GM18499 (cell line): Measurements from ENCODE around the gene CHCHD1.
A peak's percentile ranks its signal among the peaks of the same experiment; 100 is the strongest.
"Not testable (repeated sequence)": the region's sequence is repeated elsewhere in the genome, so short reads cannot be mapped to it uniquely, and the experiment has no call there.

Experiments used
- ATAC-seq: cut with Tn5 transposase; IDR thresholded peaks from one replicate; pipeline ENCODE4 v1.9.1; 2021; ENCODE audit warnings: moderate number of reproducible peaks; ENCODE audit not compliant: insufficient read depth, unreplicated experiment

Gene CHCHD1

DNA sequence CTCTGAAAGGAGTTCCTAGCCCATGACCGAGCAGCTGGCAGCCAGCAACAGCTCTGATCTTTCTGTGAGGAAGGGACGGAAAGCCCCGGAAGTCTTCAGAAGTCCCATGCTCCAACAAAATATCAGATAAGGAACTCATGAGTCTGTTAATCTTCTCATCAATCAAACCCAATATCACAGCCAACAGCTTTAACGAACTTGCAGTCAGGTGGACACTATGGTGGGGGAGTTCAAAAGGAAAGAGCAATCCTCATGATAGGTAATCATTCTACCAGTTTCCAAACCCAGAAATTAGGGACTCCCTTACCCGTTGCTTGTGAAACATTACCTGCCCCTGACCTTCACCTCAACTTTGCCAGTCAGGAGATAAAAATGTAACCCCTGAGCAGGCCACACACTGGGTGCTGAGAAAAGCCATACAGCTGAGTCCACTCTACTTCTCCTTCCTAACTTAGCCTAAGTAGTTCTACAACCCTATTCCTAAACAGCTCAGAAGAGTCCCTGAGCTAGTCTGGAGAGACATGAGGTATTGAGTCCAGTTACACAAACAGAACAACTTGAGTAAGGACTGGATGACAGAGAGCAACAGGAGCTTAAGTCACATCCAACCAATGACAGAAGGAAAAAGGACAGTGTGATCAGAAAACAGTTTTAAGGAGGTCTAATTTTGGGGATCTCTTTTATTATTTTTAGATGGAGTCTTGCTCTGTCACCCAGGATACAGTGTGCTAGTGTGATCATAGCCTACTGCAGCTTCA lies 27.4 kb downstream of the CHCHD1 start:
- no peak for ATAC-seq

DNA sequence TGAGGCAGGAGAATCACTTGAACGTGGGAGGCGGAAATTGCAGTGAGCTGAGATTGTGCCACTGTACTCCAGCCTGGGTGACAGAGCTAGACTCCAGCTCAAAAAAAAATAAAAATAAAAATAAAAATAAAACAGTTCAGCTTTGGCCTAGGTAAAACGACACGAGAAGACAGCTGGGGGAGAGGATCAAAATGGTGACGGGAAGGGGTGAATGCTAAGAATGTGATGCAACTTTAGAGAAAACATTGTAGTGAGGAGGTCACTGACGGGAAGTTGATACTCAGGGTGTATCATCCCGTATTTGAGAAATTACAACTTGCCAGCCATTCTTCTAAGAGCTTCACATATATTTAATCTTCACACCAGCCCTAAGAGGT lies 28.5 kb downstream of the CHCHD1 start:
- no peak for ATAC-seq

GRCh38 chr10:73810735-73811465 lies 29.1 kb downstream of the CHCHD1 start:
- ATAC-seq: peak; percentile 20

DNA sequence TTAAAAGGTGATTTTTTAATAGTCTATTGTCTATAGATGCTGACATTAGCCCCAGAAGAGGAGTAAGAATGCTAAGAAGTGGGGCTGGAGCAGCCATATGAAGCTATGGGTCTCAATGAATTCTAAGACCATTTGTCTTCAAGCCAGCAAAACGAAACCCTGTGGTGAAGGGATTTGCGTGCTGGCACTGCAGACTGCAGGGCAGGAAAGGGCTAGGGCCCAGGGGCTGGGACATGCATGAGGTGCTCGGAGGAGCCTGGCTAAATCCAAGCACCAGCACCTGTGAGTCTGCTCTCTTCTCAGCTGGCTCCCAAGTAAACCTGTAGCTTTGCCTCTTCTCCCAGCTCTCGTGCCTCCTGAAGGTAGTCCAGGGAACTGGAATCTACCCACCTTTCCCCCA lies 30.8 kb downstream of the CHCHD1 start:
- no peak for ATAC-seq

DNA sequence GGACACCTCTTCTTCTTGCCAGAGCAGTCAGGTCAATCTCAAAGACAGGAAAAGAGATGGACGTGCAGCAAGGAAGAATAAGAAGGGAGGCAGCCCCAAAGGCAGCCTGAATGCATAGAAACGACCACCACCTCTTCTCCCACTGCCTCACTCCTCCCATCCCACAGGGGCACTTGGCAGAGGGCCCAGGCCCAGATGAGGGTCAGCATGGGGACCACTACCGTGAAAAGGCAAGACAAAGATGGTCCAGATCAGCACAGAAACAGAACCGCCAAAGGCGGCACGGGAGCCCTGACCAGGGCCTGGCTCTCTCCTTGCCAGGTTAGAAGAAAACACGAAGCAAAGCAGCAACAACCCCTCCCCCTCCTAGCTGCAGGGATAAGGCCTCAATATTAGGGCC lies 31.5 kb downstream of the CHCHD1 start:
- ATAC-seq: no peak

- no peak for ATAC-seq
Measured at GRCh38 chr10:73814276-73814895, 32.5 kb downstream of the CHCHD1 start.

- no peak for ATAC-seq
Measured at GRCh38 chr10:73814896-73815718, 33.3 kb downstream of the CHCHD1 start.

GRCh38 chr10:73815719-73816030 lies 33.8 kb downstream of the CHCHD1 start:
- ATAC-seq: no peak

DNA sequence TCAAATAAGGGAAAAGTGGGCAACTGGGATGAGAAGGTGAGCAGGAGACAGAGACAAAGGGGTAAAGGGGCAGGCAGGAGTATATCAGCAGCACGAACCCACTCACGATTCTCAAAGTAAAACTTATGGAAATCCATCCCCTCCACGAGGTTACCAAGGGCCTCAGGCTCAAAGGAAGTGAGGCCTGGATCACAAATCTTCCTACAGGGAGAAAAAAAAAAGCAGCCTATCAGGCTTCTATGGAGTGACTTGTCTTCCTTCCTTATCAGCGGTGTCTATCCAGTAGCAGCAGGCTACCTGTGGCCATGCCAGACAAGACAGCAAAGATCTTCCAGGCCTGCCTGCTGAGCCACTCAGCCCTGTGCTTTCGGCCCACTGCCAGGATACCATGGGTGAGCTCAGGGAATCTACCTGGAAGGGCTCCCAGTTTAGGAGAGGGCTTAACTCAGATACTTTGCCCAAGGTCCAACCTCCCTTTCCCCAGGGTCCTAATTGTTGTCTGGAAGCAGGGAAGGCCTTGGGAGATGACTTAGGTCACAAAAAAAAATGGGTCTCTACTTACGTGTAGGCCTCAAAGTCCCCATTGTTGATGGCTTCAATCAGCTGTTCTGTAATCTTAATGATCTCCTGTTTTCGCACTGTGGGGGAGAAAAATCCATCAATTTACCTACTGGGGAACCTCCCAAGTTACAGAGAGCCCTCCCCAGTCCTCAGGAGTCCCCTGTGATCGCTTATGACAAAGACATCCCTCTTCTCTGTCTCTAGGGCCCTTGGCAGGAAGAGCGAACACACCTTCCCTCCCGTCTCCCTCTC lies 35.3 kb downstream of the CHCHD1 start:
- no peak for ATAC-seq

DNA sequence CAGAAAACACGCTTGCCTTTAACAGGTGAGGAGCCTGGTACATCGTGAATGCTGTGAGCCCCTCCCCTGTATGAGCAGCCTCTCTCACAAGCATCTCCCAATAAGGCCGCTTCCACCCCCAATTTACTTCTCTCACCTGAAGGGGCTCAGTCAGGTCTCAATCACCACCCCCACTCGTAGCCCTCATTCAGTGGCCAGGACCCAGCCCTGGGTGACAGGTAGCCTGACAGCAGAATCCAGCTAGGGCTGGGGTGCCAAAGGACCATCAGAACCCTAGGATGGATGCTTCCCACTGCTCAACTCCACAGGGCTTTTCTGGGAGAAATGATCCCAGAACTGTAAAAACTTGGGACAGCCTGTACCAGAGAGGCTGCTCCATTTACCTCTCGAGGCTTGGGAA lies 36.0 kb downstream of the CHCHD1 start:
- no peak for ATAC-seq

GRCh38 chr10:73818402-73818801 lies 36.6 kb downstream of the CHCHD1 start:
- ATAC-seq: no peak

- ATAC-seq: no peak
Measured at GRCh38 chr10:73819081-73819480, 37.2 kb downstream of the CHCHD1 start.

DNA sequence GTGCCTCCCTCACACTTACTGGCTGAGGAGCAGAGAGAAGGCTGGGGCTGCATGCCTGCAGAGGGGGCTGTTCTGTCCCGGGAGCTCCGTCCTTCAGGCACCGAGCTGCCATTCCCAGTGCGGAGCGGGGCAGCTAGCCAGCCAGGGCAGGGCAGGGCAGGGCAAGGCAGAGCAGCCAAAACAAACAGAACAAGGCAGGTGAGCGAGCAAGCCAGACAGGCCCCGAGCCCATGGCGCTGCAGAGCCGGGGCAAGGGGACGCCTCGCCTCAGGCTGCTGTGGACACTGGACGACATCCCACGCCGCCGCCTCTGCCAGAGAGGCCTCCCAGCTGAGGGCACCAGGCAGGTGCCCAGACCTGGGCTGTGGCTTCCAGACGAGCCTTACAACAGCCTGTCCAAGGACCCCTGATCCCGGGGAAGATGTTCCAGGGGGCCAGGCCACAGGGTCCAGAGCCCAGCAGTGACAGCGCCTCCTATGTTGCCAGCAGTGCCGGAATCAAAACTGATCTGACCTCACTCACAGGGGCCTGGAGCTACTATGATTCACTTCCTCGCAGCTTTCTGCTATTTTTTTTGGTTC lies 37.8 kb downstream of the CHCHD1 start:
- no peak for ATAC-seq

DNA sequence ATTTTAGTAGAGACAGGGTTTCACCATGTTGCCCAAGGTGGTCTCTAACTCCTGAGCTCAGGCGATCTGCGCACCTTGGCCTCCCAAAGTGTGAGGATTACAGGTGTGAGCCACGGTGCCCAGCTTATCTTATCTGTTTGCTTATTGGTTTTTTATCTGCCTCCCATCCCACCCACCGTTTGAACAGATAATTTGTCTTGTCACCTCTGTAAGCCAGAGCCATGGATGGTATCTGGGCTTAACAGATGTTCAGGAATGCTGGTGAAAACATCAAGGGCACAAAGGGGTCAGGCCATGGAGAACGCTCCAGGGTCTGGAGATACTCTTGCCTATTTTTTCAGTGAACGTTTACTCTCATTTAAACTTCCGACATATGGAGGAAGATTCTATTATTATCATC lies 41.5 kb downstream of the CHCHD1 start:
- ATAC-seq: no peak

DNA sequence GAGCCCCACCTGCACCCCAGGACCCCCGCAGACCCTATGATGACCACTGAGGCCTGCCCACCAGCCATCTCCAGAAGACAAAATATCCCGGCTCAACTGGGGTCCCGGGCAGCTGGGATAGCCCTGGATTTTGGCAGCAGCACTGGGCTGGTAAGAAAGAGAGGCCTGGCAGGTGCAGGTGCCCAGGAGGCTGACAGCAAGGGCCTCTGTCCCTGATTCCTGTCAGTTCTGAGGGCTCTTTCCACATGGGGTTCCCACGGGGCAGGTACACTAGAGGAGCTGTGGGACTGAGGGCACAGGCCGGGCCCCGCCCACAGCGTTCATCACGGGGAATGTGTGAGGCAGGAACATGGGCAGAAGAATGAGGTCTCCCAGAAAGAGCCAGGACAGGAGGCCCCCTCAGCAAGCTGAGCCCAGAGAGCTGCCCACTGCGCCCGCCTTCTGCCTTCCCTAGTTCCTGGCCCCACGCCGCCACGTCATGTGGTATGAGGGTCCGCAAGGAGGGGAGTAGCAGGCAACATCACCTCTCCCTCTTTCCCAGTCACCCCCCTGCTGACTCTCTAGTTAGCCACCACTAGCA lies 42.4 kb downstream of the CHCHD1 start:
- ATAC-seq: no peak

GRCh38 chr10:73827346-73828089 lies 45.7 kb downstream of the CHCHD1 start:
- no peak for ATAC-seq

GRCh38 chr10:73828161-73828560 lies 46.3 kb downstream of the CHCHD1 start:
- no peak for ATAC-seq

DNA sequence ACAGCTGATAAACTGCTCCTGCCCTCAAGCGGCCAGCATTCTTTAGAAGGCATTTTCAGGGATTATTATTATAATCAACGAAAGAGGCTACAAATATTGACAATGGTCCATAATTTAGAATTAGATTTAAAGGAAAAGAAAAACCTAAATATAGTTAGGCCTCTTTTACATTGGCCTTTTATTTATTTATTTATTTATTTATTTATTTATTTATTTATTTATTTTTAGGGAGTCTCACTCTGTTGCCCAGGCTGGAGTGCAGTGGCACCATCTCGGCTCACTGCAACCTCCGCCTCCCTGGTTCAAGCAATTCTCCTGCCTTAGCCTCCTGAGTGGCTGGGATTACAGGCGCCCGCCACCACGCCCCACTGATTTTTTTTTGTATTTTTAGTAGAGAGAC lies 47.2 kb downstream of the CHCHD1 start:
- not testable (repeated sequence) for ATAC-seq
